Measurements from ENCODE around the gene GABBR2.

DNA sequence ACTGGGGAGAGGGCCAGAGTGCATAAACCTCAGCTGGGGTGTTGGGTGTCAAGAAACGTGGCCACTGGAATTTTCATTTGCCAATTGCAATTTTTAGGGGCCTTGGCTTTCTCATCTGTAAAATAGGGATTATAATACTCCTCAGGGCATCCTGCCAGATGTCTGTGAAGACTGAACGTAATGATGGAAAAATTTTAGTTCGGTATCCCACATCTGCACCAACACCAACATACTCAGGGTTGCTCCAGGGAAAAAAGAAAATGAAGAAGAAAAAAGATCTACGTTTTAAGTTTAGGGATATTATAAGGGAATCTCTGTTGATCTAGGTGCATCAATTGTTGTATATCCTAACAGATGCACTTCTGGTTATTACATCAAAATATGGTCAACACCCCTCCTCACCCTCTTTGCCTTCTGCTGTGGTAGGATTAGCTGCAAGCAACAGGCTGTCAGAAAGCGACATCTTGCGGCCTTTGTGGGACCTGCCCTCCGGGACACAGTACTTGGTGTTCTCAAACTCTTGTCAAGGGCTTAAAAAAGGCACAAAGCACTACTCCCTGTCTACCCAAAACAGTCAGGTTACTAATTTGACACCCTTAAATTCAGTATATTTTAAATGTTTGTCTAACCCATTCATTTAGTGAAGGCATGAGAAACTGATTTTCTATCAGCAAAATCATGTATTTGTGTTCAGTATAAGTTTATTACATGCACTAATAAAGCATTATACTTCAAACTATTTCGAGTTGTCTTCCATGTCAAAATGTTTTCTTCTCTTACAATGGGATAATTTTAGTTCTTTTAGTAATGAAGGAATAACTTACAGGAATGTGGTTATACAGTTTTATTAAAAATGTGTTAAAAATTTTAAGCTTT is 445.0 kb downstream of the GABBR2 start:
- no peak for TF ChIP-seq GATA2 (IDR thresholded peaks at IDR 0.05; ENCODE audit: low read depth, low read length)
- TF ChIP-seq GATA3 (IDR thresholded peaks at IDR 0.05; ENCODE audit: low read depth, low read length), result no peak
